Raji (cell line): ENCODE measurements around the gene JPH3.

Source experiments
- POLR2A ChIP-seq: IDR thresholded peaks from 2 replicates; pipeline ENCODE4 v1.6.1; 2011; ENCODE audit warnings: low read depth, low read length, control low read depth; ENCODE audit not compliant: insufficient read depth

JPH3 gene

DNA sequence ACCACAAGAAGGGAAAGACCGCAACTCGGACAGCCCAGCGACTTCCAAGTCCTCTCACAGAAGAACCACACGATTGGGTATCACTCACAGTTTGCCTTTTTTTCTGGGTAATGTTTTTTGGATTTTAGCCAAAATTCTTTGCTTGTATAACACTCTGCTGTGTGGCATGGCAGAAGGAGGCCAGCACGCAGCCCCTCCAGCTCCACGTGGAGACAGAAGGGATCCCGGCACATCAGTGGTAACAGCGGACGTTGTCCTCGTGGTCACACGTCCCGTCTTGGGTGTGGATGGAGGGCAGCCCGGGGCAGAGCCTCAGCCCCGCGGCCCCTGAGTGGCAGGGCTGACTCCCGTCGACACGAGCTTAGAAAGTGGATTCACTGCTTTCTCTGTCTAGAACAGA lies 94.4 kb downstream of the JPH3 start:
- TF ChIP-seq POLR2A: no peak

DNA sequence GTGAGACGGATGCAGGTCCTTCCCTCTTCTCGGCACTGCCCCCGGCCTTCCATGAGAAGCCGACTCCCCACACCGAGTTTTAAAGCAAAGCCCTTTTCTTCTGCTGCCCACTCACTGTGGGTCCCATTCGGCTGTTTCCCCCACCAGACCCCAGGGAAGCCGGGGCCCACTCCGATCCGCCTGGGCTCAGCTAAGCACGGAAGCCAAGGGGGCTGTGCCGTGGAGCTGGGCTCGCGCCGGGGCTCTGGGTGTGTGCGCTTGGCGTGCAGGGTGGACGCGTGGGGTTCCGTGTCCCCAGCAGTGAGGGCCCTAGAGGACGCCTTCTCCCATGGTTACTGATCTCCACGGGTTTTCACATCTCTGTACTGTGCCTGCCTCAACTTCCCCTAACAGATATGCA lies 94.9 kb downstream of the JPH3 start:
- TF ChIP-seq POLR2A: no peak

DNA sequence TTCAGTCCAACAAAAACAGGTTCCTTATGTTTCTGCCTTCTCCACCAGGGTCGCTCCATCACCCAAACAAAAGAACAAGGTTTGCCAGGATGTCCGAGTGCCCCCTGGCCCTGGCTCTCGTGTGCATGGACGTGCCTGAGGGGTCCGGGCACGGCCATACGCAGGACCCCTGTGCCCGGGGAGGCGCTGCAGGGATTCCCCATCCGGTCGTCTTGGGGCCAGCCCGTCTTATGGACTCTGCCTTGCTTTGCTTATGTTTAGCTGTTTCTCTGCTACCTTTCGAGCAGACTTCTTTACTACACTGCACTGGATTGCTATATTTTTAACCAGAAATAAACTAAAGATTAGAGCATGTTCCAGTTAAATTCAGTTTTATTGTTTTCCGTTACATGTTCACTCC lies 95.5 kb downstream of the JPH3 start:
- no peak for TF ChIP-seq POLR2A

DNA sequence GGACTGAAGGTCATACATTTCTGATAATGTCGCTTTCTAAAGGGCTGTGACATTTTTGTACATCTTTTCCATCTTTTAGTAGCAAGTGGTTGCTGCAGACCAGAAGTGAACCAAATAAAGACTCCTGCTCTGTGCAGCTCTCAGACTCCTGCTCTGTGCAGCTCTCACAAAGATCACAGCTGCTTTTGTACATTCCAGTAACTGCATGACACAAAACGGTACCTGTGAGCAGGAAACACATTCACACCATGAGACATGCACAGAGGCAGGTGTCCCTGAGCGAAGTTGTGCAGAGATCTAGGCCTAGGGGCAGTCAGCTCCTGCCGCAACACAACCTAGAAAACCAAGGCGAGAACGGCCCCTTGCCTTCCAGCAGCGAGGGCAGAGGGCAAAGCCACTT lies 95.9 kb downstream of the JPH3 start:
- TF ChIP-seq POLR2A: no peak

DNA sequence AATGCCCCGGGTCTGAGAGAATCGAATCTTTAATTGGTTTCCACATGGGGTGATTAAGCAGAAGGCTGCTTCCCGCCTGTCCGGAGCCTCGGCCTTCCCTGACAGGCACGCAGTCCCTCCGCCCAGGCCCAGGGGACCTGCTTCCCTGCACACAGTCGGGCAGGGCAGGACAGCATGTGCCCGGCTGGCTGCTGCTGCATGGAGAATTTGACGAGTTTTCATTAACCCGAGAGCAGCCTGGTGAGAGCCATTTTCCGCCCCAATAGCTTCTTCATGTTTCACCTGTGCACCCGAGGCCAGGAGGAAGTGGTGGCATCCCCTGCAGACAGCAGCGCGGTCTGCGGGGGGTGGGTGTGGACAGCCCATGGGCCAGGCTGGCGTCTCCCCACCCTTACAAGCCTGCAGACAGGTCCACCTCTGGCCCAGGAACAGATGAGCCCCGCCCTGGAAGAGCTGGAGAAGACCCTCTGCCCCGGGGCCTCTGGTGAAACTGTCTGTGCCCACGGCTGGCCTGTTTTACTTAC lies 96.4 kb downstream of the JPH3 start:
- TF ChIP-seq POLR2A: no peak

DNA sequence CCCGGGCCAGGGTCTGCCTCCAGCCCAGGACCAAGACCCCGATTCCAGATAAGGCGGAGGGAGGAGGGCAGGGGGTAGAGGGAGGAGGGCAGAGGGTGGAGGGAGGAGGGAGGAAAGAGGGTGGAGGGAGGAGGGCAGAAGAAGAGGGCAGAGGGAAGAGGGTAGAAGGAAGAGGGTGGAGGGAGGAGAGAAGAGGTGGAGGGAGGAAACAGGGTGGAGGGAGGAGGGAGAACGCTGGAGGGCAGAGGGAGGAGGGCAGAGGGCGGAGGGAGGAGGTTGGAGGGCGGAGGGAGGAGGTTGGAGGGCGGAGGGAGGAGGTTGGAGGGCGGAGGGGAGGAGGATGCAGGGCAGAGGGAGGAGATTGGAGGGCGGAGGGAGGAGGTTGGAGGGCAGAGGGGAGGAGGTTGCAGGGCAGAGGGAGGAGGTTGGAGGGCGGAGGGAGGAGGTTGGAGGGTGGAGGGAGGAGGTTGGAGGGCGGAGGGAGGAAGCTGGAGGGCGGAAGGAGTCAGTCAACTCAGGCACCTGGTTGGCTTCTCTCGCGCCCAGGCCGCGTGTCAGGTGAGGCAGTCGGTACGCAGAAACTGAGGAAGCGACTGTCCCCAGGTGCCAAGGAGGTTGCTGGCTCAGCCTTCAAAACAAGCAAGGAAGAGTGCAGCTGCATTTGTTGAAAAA lies 98.2 kb downstream of the JPH3 start:
- TF ChIP-seq POLR2A: no peak

DNA sequence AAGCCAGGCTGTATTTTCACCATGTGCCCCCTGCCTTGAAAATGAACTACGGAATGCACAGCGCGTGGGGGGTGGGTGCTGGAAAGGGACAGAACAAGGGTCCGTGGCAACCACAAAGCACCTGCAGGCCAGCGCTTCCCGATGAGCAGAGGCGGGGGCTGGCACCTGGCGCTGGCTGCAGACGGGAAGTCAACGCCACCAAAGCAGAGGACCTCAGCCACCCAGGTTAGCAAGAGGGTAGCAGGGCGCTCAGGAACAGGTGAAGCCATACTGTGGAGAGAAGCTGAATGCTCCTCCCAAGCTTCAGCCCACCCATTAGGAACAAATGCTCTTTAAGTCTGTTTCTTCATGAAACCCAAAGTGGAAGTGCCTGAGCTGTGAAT lies 98.8 kb downstream of the JPH3 start:
- TF ChIP-seq POLR2A: no peak

DNA sequence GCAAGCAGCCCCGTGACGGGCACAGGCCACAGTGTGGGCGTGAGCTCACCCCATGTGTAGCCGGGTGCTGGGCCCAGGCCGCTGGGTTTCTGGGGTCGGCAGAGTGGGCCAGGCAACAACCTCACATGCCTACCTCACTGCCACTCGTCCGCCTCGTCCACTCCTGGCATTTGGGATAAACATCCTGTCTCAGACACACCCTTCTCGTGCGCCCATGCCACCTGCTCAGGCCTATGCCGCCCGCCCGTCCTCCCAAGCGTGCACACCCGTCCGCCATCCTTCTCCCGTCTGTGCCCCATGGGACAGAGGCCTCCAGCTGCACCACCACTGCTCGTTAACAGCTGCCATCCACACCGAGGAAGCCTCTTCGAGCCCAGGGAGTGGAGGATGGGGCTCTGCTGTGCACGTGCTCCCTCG lies 99.2 kb downstream of the JPH3 start:
- TF ChIP-seq POLR2A: no peak

DNA sequence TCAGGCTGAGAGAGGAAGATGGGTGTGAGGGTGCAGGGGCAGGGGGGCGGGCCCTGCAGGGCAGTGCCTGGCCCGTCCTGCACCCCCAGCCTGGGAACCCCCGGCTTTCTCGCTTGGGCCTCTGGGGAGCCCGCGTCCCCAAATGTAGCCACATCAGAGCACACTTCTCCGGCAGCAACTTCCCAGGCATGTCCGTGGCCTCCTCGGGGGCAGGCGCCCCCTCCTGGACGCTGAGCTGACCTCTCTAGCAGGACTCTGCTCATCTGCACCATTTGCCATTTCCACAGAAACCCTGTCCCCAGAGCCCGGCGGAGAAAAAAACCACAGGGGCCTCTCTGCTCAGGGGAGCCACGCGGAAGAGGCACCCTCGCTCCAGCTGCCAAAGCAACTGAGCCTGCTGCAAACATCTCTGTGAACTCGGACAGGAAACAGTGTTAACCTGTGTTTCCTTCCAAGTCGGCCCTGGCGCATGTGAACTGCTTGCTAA lies 100.1 kb downstream of the JPH3 start:
- no peak for TF ChIP-seq POLR2A

DNA sequence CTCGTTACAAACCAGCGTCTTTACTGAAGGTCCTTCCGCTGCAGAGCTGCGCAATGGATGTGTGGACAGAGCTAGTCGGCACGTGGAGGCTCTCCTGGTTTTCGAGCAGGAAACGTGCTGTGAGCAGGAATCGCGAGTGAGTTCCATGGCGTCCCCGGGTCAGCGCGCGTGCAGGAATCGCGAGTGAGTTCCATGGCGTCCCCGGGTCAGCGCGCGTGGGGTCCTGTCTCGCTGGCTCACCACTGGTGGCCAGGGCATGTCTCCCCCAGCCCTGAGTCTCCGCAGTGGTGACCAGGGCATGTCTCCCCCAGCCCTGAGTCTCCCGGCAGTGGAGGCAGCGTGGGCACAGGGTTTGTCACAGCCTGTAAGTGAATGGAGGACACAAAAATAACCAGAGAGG lies 100.8 kb downstream of the JPH3 start:
- no peak for TF ChIP-seq POLR2A

DNA sequence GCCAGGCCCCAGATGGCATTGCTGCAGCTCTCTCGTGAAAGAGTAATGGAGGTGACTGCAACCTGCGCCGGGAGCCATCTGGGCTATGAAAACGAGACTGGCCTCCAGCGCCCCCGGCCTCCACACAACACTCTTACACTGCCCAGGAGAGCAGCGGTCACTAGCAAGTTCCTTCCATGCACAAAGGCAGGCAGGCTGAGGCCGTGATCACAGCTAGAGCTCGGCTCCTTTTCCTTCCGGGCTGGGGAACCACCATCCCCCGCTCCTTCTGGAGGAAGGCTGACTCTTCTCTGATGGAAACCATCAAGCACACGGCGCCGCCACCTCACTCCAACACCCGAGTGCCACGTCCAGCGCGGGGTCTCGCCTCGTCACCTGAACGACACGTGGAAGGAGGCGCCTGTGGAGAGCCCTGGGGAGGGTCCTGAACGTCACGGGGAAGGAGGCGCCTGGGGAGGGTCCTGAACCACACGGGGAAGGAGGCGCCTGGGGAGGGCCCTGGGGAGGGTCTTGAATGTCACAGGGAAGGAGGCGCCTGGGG lies 101.6 kb downstream of the JPH3 start:
- TF ChIP-seq POLR2A: no peak

DNA sequence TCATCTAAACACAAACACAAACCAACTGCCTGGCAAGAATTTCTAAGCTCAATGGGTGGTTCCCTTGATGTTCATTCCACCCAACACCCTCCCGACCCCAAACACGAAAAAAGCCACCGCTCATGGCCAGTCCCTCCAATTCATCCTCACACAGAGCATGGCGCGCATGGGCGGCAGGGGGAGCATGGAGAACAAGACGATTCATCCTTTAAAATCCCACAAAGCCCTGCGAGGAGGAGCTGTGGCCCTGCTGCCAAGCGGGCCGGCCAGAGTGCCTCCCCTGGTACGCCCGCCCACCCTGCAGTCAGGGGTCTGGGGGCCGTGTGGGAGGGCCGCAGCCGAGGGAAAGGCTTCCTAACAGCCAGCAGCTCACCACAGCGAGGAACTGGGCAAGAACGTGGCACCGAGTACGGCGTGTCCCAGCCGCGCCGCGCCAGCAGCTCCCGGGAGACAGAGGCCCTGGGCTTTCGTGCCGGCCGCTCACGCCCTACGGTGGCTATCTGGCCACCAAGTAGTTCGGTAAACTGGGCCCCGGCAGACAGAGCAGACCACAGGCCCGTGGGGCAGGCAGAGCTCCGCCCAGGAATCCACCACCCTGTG lies 102.5 kb downstream of the JPH3 start:
- no peak for TF ChIP-seq POLR2A

DNA sequence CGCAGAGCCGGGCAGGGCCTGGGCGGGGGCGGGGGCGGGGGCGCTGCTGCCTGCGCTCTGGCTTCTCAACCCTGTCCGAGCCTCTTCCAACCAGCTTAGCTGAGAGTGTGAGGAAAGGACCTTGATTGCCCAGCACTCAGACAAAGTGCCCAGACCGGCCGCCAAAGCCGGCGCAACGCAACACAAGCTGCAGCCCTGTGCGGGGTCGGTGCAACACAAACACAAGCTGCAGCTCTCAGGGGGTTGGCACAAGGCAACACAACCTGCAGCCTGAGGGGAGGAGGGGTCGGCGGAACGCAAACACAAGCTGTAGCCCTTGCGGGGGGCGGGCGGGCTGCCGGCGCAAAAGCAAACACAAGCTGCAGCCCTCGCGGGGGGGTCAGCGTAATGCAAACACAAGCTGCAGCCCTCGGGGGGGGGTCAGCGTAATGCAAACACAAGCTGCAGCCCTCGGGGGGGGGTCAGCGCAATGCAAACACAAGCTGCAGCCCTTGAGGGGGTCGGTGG lies 103.5 kb downstream of the JPH3 start:
- no peak for TF ChIP-seq POLR2A

DNA sequence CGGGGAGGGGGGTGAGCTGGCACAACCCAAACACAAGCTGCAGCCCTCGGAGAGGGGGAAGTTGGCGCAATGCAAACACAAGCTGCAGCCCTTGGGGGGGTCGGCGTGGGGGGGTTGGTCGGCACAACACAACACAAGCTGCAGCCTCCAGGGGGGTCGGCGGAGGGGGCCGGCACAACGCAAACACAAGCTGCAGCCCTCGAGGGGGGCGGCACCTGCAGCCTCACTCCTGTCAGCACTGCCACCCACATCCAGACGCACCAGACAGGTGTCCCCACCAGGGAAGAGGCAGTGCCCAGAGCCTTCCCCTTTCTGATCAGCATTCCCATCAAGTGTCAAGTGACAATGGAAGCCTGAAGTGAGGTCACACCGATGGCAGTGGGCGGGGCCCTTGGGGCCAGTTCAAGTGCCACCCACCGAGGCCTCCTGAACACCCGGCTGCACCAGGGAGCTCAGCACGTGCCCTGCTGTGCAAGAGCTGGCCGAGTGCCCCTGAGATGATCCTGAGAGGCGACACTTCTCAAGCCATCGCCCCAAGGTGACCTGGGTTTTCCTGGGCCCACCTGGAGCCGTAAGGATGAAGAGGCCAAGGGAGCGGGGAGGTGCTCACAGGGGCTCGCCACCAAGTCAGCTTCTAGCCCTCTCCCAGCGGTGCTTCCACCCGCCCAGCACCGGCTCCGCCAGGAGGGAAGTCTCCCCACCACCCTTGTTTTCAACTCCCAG lies 104.1 kb downstream of the JPH3 start:
- no peak for TF ChIP-seq POLR2A

DNA sequence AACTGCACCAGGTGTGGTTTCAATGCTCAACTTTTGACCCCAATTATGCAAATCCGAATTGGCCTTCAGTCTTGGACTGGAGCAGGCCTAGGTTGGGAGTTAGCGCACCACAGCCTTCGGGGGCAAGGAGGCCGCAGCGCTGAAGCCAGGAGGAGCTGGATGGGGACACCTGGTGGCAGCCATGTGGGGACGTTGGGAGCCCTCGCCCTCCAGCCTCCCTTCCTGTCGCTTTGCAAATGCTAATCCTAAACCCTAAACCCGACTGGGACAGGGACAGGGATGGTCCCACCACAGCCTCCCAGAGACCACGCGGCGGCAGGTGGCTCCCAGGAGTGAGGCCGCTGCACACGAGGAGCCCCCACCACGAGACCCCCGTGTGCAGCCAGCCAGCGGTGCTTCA lies 104.8 kb downstream of the JPH3 start:
- TF ChIP-seq POLR2A: no peak
